ENCODE results near the gene KCND3.

KCND3 gene

DNA sequence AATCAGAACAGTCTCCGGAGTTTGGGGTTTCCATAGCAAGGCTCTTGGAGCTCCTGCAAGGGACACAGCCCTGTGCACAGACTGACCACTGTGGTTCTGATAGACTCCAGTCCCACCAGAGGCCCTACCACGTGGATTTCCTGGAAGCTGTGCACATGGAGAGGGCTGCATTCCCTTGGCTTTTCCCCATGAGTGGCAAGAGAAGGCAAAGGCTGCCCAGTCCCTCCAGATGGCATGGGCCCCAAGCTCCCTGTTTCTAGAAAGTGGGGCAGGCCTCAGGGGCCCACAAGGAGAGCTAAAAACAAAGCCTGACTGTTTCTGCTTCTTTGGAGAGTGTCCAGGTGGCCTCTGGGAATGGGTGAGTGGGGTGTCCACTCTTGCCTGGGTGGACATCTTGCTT lies 146.3 kb downstream of the KCND3 start:
- DNase-seq (ENCODE audit: low spot score): no peak

DNA sequence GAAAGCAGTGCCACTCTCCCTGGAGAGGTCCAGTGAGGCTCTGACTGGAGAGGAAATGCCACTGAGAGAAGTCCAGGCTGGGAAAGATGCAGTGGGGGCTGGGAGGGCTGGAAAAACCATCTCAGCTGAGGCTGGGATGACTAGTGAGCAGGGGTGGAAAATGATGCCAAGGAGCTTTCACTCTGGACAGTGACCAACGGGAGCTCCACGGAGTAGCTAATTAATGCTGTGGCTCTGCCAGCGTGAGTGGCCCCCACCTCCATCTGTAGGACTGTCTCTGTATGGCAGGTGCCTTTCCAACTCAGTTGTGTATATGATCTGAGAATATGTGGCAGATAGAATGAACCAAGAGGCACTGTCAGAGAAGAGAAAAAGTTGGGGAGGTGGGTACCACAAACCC lies 147.1 kb downstream of the KCND3 start:
- no peak for DNase-seq (ENCODE audit: low spot score)

DNA sequence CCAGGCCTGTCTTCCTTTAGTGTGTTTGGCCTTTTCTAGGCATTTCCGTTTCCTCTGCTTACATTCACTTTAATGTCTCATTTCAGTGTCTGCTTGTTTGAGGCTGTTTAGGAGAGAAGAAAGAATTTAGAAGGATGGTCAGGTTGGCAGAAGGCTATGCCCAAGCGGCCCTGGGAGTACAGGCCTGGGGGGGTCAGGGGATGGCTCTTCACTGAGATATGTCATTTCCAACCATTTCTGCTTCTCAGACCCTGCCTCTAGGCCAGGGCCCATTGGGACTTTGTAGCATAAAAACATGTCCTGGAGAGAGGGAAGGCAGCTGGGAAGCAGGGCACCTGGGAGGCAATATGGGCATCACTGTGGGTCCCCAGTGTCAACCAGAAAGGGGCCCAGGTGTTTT lies 147.7 kb downstream of the KCND3 start:
- DNase-seq (ENCODE audit: low spot score): no peak

DNA sequence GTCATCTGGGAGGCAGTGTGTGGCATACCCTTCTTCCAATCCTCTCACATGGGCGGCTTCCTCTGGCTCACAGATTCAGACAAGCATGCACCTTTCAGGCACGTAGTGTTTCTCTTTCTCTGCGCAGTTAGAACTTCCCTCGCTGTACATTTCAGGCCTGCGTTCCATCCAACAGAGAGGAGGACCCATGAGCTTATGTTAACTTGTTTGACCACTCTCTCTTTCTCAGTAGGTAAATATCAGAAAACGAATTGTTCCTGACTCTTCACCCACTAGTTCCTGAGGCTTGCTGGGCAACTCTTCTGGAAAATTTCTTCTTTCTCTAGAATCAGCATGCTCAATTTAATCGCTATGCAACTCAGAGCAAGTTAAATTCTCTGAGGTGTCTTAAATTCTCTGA lies 148.3 kb downstream of the KCND3 start:
- DNase-seq (ENCODE audit: low spot score): no peak

DNA sequence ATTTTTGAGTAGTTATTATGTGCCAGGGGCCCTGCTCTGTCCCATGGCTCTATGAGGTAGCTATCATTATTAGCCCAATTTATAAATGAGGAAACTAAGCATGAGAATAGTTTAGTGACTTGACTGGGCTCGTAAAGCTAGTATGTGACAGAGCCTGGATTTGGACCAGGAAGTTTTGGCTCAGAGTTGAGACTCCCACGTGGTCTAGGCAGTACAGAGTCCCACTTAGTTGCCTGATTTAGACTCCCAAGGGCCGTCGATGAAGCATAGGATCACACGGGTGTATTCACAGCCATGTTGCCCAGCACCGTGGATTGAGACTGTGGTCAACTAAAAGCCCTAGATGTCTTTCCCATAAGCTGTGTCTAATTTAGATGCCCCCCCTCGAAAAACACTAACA lies 152.1 kb downstream of the KCND3 start:
- DNase-seq (ENCODE audit: low spot score): no peak

DNA sequence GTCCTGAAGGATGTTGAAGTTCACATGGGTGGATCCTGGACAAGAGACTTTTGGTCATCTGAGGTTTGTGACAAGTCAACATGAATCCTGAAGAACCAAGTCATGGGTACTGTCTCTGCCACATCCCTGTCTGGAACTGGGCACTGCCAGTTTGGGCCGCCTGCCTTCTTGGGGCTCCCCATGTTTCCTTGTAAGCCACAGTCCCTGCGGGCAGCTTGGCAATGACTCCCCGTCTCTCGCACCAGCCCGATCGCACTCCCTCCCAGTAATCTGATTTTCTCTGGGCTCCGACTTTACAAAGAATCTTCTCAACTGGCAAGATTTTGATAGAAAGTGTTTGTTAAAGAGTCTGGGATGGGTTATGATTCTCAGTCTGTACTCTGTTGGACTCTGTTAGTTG lies 153.4 kb downstream of the KCND3 start:
- no peak for DNase-seq (ENCODE audit: low spot score)

DNA sequence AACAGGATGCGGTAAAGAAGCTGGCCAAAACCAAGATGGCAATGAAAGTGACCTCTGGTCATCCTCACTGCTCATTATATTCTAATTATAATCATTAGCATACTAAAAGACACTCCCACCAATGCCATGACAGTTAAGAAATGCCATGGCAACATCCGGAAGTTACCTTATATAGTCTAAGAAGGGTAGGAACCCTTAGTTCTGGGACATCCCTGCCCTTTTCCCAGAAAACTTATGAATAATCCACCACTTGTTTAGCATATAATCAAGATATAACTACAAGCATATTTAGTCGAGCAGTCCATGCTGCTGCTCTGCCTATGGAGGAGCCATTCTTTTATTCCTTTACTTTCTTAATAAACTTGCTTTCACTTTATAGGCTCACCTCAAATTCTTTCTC lies 154.0 kb downstream of the KCND3 start:
- DNase-seq (ENCODE audit: low spot score): no peak

DNA sequence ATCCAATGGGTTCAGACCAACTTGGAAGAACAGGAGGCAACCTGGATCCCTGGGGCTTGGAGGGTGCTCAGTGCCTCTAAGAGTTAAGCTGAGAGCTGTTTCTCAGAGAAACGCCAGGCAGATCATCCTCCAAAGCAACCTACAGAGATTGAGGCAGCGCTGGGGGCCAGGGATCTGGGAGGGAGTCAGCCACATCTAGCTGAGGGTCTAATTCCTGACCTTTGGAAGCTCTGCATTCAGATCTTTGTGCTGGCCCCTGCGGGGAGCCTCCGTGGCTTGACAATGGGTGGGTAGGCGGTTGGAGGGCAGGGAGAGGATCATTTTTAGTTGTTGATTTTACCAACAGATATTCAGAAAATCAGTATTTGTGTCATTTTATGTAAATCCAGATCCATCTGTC lies 154.5 kb downstream of the KCND3 start:
- DNase-seq (ENCODE audit: low spot score): no peak

DNA sequence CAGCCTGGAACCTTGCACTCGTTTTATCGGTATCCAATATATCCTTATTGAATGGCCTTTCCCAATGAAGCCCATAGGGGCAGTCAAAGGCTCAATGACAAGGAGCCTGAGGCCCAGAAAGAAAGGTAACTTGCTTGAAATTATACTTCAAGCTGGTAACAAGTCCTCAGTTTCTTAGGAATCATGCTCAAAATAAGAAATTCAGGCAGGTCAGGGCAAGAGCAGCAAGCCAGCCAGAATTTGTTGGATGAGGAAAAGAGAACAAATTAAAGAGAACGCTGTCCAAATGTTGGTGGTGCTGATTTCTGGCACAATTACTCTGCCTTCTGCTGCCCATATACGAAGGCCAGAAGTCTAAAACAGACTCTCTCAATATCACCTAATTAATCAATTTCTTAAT lies 156.1 kb downstream of the KCND3 start:
- DNase-seq (ENCODE audit: low spot score): no peak

DNA sequence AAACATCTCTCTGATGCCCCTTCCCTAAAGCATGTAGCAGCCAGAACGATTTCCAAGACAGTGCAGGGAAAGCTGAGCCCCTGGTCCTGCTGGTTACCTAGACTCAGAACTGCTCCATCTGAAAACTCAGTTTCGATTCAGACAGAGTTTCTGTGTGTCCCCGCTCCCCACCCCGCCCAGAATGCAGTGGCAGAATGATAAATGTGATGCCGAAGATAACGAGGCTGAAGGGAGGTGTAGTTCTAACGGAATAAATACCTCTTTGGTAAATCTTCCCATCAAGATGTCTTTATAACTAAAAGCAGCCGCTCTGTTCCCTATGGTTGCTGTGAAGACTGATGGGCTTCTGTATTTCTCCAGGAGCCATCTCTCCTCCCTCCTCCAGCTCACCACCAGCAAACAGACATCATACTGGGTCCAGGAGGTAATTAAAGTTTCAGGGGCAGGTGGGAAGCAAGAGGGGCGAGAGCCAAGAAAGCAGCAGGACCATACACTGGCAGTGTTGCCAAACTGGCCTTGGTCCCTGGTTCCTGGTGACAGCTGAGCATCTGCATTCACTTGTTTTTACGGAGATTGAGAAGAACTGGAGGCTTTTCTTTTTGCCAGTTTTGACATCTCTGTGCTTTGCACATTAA lies 156.8 kb downstream of the KCND3 start:
- no peak for DNase-seq (ENCODE audit: low spot score)

DNA sequence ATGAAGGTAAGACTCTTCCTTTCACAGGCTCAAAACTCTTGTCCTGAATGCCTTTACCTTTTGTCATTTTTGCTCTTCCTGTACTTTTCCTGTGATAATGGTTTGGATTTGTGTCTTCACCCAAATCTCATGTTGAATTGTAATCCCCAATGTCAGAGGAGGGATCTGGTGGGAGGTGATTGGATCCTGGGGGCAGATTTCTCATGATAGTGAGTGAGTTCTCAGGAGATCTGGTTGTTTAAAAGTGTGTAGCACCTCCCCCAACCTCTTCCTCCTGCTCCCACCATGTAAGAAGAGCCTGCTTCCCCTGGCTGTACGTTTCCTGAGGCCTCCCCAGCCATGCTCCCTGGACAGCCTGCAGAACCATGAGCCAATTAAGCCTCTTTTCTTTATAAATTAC lies 158.3 kb downstream of the KCND3 start:
- no peak for DNase-seq (ENCODE audit: low spot score)

DNA sequence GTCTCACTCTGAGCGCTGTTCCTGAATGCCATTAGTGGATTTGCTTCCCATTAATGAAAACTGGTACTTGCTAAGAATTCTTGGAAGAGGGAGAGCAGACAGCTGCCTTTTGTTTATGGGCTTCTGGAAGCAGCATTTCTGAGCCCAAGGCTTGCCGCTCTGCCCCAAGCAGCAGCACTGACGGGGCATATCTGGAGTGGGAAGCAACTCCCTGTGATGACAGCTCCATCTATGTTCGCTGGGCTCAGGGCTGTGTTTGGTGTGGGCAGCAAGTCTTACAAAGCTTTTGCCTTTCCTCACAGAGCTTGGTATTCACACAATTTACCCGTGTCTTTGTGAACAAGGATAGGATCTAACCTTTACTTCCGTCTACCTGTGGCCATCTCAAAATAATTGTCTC lies 161.5 kb downstream of the KCND3 start:
- DNase-seq (ENCODE audit: low spot score): no peak

DNA sequence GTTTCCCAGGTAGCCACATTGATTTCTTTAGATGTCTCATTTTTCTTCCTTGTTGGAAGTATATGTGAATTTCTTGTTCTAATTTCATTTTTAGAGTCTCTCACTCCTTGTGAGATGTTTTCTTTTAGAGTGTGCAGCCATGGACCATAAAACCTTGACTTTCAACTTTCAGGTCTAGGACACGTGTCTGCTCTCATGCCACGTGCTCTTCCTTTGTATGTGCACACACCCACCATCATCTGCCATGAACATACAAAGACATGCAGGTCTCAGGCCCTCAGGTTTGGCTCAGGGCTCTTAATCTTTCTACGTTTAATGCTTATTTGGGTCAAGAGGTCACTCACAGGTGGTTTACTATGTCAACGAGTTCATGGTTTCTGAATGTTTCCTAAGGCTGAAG lies 163.2 kb downstream of the KCND3 start:
- DNase-seq (ENCODE audit: low spot score): no peak

DNA sequence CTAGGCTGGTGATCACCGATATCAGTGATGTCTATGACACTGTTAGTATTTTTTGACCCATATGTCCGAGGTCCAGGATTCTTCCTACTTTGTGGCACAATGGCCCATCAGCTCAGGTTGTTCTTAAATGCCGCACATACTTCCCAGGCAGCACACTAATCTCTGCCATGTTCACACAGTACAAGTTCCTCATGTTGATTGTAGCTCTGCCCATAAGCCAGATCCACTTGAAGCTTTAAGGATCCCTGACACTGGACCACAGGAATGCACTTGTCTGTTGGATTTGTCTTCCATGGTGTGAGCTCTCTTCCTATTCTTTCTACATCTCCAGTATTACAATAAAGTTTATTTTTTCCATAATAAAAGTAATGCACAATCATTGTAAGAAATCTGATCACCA lies 164.3 kb downstream of the KCND3 start:
- no peak for DNase-seq (ENCODE audit: low spot score)

DNA sequence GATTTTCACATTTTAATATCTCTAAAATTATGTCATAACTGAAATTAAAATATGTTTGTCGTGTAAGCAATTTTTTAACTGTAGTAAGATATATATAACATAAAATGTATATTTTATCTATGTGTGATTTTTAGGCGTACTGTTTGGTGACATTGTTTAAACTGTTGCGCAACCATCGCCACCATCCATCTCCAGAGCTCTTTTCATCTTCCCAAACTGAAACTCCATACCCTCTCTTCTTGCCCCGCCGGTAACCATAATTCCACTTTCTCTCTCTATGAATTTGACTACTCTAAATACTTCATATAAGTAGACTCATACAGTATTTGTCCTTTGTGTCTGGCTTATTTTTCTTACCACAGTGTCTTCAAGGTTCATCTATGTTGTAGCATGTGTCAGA lies 167.3 kb downstream of the KCND3 start:
- no peak for DNase-seq (ENCODE audit: low spot score)

DNA sequence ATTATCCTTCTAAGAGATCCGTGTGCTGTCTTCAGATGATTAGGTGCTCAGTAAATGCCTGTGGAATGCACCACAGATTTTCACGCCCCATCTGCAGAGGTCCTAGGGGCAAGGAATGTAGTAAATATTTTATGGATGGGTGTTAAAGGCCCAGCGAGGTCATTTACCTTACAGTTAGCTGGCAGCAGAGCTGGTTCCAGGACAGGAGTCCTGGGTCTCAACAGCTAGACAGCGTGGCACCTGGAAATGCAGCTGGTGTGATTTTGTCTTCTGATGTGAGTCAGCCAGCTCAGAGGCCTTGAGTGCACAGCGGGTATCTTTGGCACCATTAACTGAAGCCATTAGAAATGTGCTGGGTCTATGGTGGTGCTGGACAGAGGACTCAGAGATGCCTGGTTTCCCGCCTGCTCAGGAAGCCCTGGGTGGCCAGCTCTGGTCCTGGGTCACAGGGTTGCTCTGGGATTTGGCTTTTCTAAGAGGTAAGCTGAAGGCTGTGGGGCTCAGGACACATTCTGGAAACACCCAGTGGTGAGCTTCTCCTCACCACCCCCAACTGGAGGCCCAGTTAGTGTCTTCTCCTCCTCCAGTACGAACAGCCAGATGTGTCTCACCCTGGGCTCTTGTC lies 168.2 kb downstream of the KCND3 start:
- no peak for DNase-seq (ENCODE audit: low spot score)

DNA sequence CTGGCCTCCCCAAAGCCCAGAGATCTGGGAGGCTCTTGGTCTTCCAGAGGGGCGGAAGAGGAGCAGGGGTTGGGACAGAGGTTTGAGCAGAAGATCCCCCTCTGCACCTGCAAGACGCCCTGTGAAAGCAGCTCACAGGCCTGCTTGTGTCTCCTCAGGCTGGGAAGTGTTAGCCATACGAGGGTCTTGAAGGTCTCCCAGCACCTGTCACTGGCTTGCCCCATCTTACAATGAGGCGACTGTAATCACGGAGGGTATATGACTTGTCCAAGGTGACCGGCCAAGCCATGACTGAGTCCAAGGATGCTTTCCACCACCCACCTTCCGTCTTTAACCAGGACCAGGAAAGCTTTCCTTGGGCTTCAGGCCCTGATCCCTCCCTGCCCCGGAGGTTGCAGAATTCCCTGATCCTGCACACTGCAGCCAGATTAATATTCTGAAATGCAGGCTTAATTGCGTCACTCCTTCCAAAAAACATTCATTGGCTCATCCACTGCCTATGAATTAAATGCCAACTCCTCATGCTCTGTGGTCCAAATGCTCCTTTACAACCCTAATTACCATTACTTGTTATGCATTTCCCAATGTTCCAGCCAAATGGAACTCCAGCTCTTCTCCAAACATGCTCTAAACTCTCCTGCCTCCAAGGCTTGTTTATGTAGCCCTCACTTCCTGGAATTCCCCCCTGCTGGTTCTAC lies 169.8 kb downstream of the KCND3 start:
- no peak for DNase-seq (ENCODE audit: low spot score)

DNA sequence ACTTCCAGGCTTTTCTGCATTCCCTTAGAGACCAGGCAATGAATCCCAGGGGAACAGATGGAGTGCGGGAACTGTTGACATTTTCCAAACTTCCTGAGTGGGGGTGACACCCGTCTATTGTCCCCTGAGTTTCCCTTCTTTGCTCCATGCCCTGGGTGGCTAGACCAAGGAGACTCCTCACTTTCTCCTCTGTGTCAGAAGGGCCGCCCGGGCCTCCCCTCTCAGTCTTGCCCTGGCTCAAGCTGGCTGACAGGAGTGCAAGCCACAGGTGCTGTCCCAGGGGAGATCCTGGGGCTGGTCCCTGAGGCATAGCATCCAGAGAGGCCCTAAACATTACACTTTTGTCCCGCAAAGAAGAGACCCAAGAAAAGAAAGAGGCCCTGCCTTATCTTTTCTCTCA lies 170.9 kb downstream of the KCND3 start:
- no peak for DNase-seq (ENCODE audit: low spot score)

DNA sequence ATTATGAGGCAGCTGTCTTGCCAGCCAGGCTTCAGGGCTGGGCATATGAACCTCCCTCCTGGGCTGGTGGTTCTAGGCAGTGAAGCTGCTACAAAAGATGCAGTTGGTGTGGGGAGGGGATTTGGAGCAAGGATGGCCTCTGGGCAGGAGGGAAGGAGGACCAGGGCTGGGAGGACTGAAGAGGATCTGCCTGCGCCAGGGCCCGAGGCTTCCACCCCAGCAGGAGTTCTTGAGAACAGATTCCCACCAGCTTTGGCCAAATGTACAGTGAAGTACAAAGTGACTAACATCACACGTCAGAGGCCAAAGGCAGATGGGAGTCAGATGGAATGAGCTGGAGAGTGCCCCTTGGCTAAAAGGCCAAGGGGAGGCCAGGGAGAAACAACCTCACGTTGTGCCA lies 171.4 kb downstream of the KCND3 start:
- DNase-seq (ENCODE audit: low spot score): no peak

DNA sequence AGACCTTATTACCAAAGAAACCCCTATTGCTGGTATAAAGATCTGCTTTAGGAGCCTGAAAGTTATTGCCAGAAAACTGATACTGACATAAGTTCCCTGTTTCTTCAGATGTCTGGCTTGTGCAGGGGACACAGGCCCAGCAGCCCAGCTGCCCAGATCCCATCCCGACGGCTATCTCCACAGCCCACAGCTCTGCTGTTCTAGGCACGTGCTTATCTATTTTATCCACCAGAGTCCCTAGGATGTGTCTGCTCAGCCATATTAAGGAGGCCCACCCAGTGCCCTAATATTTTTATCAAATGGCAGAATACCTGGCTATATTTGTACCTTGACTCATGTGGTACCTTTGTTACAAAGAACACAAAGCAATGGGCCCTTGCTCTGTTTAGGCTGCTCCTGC lies 174.8 kb downstream of the KCND3 start:
- DNase-seq (ENCODE audit: low spot score): no peak

DNA sequence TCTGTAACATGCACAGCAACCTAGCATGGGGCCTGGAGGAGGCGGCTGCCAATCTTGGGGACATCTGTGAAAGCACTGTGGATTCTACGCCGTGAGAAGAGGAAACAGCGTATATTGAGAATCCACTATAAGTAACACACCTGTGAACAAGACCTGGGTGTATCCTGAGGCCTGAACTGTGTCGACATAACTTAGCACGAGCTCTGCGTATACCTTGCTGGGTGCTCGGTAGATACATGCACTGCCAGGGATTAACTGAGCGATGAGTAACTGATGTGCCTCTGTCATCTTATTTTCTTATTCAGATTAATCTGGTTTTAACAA lies 175.2 kb downstream of the KCND3 start:
- no peak for DNase-seq (ENCODE audit: low spot score)

DNA sequence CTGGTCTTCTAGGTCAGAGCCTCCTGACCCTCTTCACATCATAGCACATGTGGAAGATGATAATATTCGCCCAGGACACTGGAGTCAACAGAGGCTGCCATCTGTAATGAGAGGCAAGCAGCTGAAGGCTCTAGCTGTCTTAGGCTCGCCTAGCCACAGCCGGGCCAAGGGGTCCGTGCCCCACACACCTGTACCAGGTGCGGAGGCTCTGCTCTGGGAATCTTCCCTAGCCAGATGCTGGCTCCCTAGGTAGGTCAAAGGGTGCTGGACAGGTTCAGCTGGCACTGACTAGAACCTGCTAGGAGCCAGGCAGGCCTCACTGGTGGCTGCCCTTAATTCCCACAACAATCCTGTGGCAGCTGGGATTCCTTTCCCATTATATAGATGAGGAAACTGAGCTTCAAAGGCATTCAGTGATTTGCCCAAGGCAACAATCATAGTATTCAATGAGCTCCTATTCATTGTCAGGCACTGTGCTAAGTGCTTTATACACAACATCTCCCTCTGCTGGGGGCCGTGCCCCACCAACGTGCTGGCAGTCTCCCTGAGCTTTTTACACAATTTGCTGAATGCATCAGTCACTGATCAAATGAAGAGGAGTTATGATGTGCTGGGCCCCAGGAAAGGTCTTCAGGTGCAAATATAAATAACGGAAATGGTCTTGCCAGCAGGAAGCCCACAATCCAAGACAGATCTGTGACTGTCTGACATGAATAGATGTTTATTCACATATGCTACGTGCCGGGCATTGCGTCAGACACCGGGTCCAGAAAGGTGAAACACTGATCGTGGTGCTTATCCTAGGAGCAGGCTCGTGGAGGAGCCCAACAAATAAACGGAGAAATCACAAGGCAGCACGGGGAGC lies 175.8 kb downstream of the KCND3 start:
- DNase-seq (ENCODE audit: low spot score): peak; percentile 6

DNA sequence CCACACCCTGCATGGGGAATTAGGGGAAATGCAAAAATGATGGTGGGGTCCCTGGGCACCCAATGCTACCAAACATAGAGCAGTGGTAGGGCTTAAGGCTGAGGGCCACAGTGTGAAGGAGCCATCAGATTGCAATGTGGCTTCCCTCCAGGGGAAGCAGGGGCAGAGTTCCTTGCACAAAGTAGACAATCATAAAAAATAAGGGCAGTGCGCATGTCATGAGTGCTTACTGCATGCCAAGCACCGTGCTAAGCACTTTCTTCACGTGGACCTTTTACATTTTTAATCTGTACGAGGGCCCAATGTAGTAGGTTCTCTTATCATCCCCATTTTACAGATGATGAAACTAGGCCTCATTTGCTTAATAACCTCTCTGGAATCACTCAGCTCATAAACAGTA lies 177.2 kb downstream of the KCND3 start:
- no peak for DNase-seq (ENCODE audit: low spot score)
